HEK293 (cell line): ENCODE data around the gene KCNJ2.

Source experiments
- CTCF ChIA-PET: fragments of 350-600 bp; formaldehyde crosslinking; extraction: SDS; loops from one replicate; lab custom pipeline; 2021; ENCODE audit warnings: antibody characterized with exemption; lab: Yijun Ruan, JAX
- POLR2A ChIA-PET: fragments of 300-600 bp; formaldehyde crosslinking; extraction: SDS; loops from one replicate; lab custom pipeline; 2020; ENCODE audit warnings: antibody characterized with exemption, inconsistent platforms; lab: Yijun Ruan, JAX
- H3K27ac ChIP-seq: fragments of 200-500 bp; sonication (Bioruptor generic); 2 replicates; pipeline ENCODE4 v1.5.1; 2014; ENCODE audit warnings: low read depth, low read length, control low read depth, inconsistent platforms; ENCODE audit errors: extremely low read depth
- H3K36me3 ChIP-seq, 2 experiments: fragments of 200-500 bp in 1 of 2; sonication (Bioruptor generic) in 1 of 2; 1 replicate in 1 of 2; 2 replicates in 1 of 2; pipeline ENCODE4 v1.5.1; 2014 to 2017; ENCODE audit warnings: inconsistent platforms in 2 of 2, low read length in 2 of 2; ENCODE audit not compliant: control insufficient read depth in 2 of 2, insufficient read depth in 1 of 2
- H3K4me1 ChIP-seq: fragments of 200-500 bp; sonication (Bioruptor generic); 2 replicates; pipeline ENCODE4 v1.5.1; 2014; ENCODE audit warnings: mild to moderate bottlenecking, low read length, inconsistent platforms; ENCODE audit not compliant: control insufficient read depth, insufficient read depth
- H3K4me3 ChIP-seq: 2 replicates; pipeline ENCODE4 v1.5.1; 2011; ENCODE audit warnings: low read depth, mild to moderate bottlenecking, control low read depth, low read length, moderate library complexity
- H3K9me3 ChIP-seq: fragments of 200-500 bp; sonication (Bioruptor generic); 2 replicates; pipeline ENCODE4 v1.5.1; 2014; ENCODE audit warnings: low read depth, low read length, inconsistent platforms; ENCODE audit not compliant: control insufficient read depth, insufficient read depth
- FEZF1 ChIP-seq: fragments of 450-650 bp; formaldehyde crosslinking; IDR thresholded peaks from 2 replicates; pipeline ENCODE4 v1.5.1; 2016; ENCODE audit warnings: missing biosample characterization, missing genetic modification characterization
- GFI1B ChIP-seq: fragments of 450-650 bp; formaldehyde crosslinking; IDR thresholded peaks from 2 replicates; pipeline ENCODE4 v1.5.1; 2016; ENCODE audit warnings: missing biosample characterization, missing genetic modification characterization
- GLIS2 ChIP-seq: fragments of 450-650 bp; formaldehyde crosslinking; IDR thresholded peaks from 2 replicates; pipeline ENCODE4 v1.5.1; 2016; ENCODE audit warnings: missing biosample characterization, missing genetic modification characterization
- KLF1 ChIP-seq: fragments of 450-650 bp; formaldehyde crosslinking; IDR thresholded peaks from 2 replicates; pipeline ENCODE4 v1.5.1; 2016; ENCODE audit warnings: missing biosample characterization, missing genetic modification characterization
- KLF10 ChIP-seq: fragments of 450-650 bp; IDR thresholded peaks from 2 replicates; pipeline ENCODE4 v1.5.1; 2018; ENCODE audit warnings: missing biosample characterization, mild to moderate bottlenecking, missing genetic modification characterization
- KLF16 ChIP-seq: fragments of 450-650 bp; formaldehyde crosslinking; IDR thresholded peaks from 2 replicates; pipeline ENCODE4 v1.5.1; 2017; ENCODE audit warnings: missing biosample characterization, missing genetic modification characterization
- SCRT1 ChIP-seq: fragments of 450-650 bp; formaldehyde crosslinking; IDR thresholded peaks from 2 replicates; pipeline ENCODE4 v1.5.1; 2016; ENCODE audit warnings: missing biosample characterization, missing genetic modification characterization, borderline replicate concordance
- TCF7L2 ChIP-seq: IDR thresholded peaks from 2 replicates; pipeline ENCODE4 v1.6.1; 2011; ENCODE audit warnings: low read depth, mild to moderate bottlenecking, inconsistent platforms, low read length, moderate library complexity, borderline replicate concordance
- YY2 ChIP-seq: fragments of 450-650 bp; formaldehyde crosslinking; IDR thresholded peaks from 2 replicates; pipeline ENCODE4 v1.5.1; 2016; ENCODE audit warnings: missing biosample characterization, missing genetic modification characterization
- ZBTB7A ChIP-seq: fragments of 450-650 bp; formaldehyde crosslinking; IDR thresholded peaks from 2 replicates; pipeline ENCODE4 v1.5.1; 2016; ENCODE audit warnings: low read depth, missing biosample characterization, missing genetic modification characterization
- ZNF112 ChIP-seq: fragments of 450-650 bp; formaldehyde crosslinking; IDR thresholded peaks from 2 replicates; pipeline ENCODE4 v1.5.0; 2017; ENCODE audit warnings: missing biosample characterization, missing genetic modification characterization
- ZNF114 ChIP-seq: fragments of 450-650 bp; formaldehyde crosslinking; IDR thresholded peaks from 2 replicates; pipeline ENCODE4 v1.5.0; 2017; ENCODE audit warnings: missing biosample characterization, missing genetic modification characterization
- ZNF138 ChIP-seq: fragments of 450-650 bp; formaldehyde crosslinking; IDR thresholded peaks from 2 replicates; pipeline ENCODE4 v1.5.1; 2016; ENCODE audit warnings: missing biosample characterization, missing genetic modification characterization, borderline replicate concordance
- ZNF157 ChIP-seq: fragments of 450-650 bp; formaldehyde crosslinking; IDR thresholded peaks from 2 replicates; pipeline ENCODE4 v1.5.1; 2016; ENCODE audit warnings: missing biosample characterization, missing genetic modification characterization
- ZNF423 ChIP-seq: fragments of 450-650 bp; formaldehyde crosslinking; IDR thresholded peaks from 2 replicates; pipeline ENCODE4 v1.5.1; 2016; ENCODE audit warnings: missing biosample characterization, missing genetic modification characterization
- ZNF510 ChIP-seq: fragments of 450-650 bp; formaldehyde crosslinking; IDR thresholded peaks from 2 replicates; pipeline ENCODE4 v1.5.1; 2018; ENCODE audit warnings: mild to moderate bottlenecking, missing genetic modification characterization, missing biosample characterization; ENCODE audit not compliant: insufficient replicate concordance
- ZNF548 ChIP-seq: fragments of 450-650 bp; formaldehyde crosslinking; IDR thresholded peaks from 2 replicates; pipeline ENCODE4 v1.5.1; 2016; ENCODE audit warnings: missing biosample characterization, missing genetic modification characterization
- ZNF558 ChIP-seq: fragments of 450-650 bp; formaldehyde crosslinking; IDR thresholded peaks from 2 replicates; pipeline ENCODE4 v1.5.1; 2016; ENCODE audit warnings: missing biosample characterization, missing genetic modification characterization
- ZNF626 ChIP-seq: fragments of 450-650 bp; sonication (Bioruptor Pico); formaldehyde crosslinking; IDR thresholded peaks from 2 replicates; pipeline ENCODE4 v1.5.1; 2018; ENCODE audit warnings: missing biosample characterization, missing genetic modification characterization, inconsistent platforms
- ZNF747 ChIP-seq: fragments of 450-650 bp; formaldehyde crosslinking; IDR thresholded peaks from 2 replicates; pipeline ENCODE4 v1.5.1; 2016; ENCODE audit warnings: missing biosample characterization, missing genetic modification characterization
- ZNF830 ChIP-seq: fragments of 450-650 bp; IDR thresholded peaks from 2 replicates; pipeline ENCODE4 v1.5.0; 2018; ENCODE audit warnings: missing biosample characterization, missing genetic modification characterization, low read depth, mild to moderate bottlenecking, moderate library complexity
- TF ChIP-seq, protein P1 (sequence below): fragments of 450-650 bp; formaldehyde crosslinking; IDR thresholded peaks from 2 replicates; pipeline ENCODE4 v1.5.1; 2016; ENCODE audit warnings: missing biosample characterization, missing genetic modification characterization, borderline replicate concordance
- TF ChIP-seq, protein P2 (sequence below): fragments of 450-650 bp; formaldehyde crosslinking; IDR thresholded peaks from 2 replicates; pipeline ENCODE4 v1.5.1; 2017; ENCODE audit warnings: missing biosample characterization, missing genetic modification characterization
- TF ChIP-seq, protein P3 (sequence below): fragments of 450-650 bp; formaldehyde crosslinking; IDR thresholded peaks from 2 replicates; pipeline ENCODE4 v1.5.1; 2017; ENCODE audit warnings: missing biosample characterization, mild to moderate bottlenecking, missing genetic modification characterization, moderate library complexity
- TF ChIP-seq, protein P4 (sequence below): fragments of 450-650 bp; formaldehyde crosslinking; IDR thresholded peaks from 2 replicates; pipeline ENCODE4 v1.5.1; 2016; ENCODE audit warnings: missing biosample characterization, missing genetic modification characterization

The KCNJ2 gene

DNA sequence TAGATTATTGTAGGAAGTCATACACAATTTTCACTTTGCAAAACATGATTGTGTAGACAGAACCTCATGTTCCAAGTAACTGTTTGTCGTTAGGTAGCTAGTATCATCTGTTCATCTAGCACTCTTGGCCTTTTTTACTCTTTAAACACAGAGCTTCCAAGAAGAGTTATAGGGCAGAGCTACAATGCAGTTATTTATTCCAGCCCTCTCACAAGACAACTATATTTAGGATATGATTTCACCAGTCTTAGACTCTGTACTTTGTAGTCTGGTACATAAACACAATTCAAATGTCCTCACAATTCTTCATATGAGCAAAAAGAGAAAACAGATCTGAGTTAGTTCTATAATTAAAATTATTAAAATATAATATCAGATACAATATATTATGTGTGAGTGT, 37.9 kb downstream of the KCNJ2 start:
- no peaks in the 10 kb centered on the region for H3K4me1 ChIP-seq
- CTCF ChIA-PET: no interaction called here
- no peak overlapping the region for H3K4me3 ChIP-seq
- TF ChIP-seq, protein P1, sequence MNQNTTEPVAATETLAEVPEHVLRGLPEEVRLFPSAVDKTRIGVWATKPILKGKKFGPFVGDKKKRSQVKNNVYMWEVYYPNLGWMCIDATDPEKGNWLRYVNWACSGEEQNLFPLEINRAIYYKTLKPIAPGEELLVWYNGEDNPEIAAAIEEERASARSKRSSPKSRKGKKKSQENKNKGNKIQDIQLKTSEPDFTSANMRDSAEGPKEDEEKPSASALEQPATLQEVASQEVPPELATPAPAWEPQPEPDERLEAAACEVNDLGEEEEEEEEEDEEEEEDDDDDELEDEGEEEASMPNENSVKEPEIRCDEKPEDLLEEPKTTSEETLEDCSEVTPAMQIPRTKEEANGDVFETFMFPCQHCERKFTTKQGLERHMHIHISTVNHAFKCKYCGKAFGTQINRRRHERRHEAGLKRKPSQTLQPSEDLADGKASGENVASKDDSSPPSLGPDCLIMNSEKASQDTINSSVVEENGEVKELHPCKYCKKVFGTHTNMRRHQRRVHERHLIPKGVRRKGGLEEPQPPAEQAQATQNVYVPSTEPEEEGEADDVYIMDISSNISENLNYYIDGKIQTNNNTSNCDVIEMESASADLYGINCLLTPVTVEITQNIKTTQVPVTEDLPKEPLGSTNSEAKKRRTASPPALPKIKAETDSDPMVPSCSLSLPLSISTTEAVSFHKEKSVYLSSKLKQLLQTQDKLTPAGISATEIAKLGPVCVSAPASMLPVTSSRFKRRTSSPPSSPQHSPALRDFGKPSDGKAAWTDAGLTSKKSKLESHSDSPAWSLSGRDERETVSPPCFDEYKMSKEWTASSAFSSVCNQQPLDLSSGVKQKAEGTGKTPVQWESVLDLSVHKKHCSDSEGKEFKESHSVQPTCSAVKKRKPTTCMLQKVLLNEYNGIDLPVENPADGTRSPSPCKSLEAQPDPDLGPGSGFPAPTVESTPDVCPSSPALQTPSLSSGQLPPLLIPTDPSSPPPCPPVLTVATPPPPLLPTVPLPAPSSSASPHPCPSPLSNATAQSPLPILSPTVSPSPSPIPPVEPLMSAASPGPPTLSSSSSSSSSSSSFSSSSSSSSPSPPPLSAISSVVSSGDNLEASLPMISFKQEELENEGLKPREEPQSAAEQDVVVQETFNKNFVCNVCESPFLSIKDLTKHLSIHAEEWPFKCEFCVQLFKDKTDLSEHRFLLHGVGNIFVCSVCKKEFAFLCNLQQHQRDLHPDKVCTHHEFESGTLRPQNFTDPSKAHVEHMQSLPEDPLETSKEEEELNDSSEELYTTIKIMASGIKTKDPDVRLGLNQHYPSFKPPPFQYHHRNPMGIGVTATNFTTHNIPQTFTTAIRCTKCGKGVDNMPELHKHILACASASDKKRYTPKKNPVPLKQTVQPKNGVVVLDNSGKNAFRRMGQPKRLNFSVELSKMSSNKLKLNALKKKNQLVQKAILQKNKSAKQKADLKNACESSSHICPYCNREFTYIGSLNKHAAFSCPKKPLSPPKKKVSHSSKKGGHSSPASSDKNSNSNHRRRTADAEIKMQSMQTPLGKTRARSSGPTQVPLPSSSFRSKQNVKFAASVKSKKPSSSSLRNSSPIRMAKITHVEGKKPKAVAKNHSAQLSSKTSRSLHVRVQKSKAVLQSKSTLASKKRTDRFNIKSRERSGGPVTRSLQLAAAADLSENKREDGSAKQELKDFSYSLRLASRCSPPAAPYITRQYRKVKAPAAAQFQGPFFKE (tag by site-specific recombination): no peak
- TF ChIP-seq, protein P2, sequence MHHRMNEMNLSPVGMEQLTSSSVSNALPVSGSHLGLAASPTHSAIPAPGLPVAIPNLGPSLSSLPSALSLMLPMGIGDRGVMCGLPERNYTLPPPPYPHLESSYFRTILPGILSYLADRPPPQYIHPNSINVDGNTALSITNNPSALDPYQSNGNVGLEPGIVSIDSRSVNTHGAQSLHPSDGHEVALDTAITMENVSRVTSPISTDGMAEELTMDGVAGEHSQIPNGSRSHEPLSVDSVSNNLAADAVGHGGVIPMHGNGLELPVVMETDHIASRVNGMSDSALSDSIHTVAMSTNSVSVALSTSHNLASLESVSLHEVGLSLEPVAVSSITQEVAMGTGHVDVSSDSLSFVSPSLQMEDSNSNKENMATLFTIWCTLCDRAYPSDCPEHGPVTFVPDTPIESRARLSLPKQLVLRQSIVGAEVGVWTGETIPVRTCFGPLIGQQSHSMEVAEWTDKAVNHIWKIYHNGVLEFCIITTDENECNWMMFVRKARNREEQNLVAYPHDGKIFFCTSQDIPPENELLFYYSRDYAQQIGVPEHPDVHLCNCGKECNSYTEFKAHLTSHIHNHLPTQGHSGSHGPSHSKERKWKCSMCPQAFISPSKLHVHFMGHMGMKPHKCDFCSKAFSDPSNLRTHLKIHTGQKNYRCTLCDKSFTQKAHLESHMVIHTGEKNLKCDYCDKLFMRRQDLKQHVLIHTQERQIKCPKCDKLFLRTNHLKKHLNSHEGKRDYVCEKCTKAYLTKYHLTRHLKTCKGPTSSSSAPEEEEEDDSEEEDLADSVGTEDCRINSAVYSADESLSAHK (tag by site-specific recombination): no peak
- no peak for TF ChIP-seq GLIS2
- no peak for TF ChIP-seq ZNF548 (tag by site-specific recombination)
- no peak for TF ChIP-seq KLF1 (tag by site-specific recombination)
- no peak for TF ChIP-seq ZNF626 (tag by site-specific recombination)
- no peak for TF ChIP-seq ZNF510 (tag by site-specific recombination)
- TF ChIP-seq YY2: no peak
- no peak for TF ChIP-seq ZNF830
- TF ChIP-seq ZNF138 (tag by site-specific recombination): no peak
- no peak for TF ChIP-seq ZNF423
- TF ChIP-seq KLF16 (tag by site-specific recombination): no peak
- TF ChIP-seq, all 188 proteins: peak for 0
- POLR2A ChIA-PET: interaction anchor here (0.6 kb wide), 1 partner anchor 1890 kb away, joined by 3 read pairs; no protein-coding TSS in a partner anchor
- Histone ChIP-seq H3K36me3 (no peaks in the 10 kb centered on the region), H3K9me3 (no peaks in the 10 kb centered on the region), H3K27ac (no peak overlapping the region)

DNA sequence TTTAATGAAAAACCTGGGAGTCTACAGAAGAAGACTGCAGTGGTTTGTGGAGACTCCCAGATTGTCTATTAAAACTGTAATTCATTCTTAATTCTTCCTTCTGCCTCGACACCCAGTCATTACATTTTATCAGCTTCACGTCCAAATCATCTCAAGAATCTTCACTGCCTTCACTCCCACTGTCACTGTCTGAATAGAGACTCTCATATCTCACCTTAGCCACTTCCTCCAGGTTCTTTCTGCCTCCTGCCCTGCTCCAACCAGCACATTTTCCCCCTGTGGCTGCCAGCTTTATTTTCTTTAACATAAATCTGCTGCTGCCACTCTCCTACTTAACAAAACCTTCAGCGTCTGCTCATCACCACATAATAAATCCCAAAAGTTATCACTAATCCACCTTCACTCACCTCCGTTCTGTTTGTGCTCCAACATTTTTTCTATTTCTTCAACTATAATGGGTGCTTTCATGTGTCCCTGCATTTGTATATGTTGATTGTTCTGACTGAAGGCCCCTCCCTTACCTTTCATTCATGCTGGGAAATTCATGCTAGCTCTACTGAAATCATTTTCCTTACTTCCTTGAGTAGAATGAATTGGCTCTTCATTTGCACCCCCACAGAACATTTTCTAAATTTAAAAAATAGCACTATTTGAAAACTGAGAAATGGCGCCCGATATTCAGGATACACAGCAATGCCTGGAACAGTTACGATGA, 38.9 kb downstream of the KCNJ2 start:
- POLR2A ChIA-PET: no interaction called here
- TF ChIP-seq ZNF747 (tag by site-specific recombination): no peak
- TF ChIP-seq ZNF112 (tag by site-specific recombination): no peak
- TF ChIP-seq, protein P3, sequence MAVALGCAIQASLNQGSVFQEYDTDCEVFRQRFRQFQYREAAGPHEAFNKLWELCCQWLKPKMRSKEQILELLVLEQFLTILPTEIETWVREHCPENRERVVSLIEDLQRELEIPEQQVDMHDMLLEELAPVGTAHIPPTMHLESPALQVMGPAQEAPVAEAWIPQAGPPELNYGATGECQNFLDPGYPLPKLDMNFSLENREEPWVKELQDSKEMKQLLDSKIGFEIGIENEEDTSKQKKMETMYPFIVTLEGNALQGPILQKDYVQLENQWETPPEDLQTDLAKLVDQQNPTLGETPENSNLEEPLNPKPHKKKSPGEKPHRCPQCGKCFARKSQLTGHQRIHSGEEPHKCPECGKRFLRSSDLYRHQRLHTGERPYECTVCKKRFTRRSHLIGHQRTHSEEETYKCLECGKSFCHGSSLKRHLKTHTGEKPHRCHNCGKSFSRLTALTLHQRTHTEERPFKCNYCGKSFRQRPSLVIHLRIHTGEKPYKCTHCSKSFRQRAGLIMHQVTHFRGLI (tag by site-specific recombination): no peak
- TF ChIP-seq, protein P4, sequence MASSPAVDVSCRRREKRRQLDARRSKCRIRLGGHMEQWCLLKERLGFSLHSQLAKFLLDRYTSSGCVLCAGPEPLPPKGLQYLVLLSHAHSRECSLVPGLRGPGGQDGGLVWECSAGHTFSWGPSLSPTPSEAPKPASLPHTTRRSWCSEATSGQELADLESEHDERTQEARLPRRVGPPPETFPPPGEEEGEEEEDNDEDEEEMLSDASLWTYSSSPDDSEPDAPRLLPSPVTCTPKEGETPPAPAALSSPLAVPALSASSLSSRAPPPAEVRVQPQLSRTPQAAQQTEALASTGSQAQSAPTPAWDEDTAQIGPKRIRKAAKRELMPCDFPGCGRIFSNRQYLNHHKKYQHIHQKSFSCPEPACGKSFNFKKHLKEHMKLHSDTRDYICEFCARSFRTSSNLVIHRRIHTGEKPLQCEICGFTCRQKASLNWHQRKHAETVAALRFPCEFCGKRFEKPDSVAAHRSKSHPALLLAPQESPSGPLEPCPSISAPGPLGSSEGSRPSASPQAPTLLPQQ (tag by site-specific recombination): no peak
- no peak for TF ChIP-seq KLF10
- TF ChIP-seq ZNF157 (tag by site-specific recombination): no peak
- TF ChIP-seq ZBTB7A (tag by site-specific recombination): no peak
- TF ChIP-seq TCF7L2: no peak
- no peak for TF ChIP-seq ZNF558
- no peak for TF ChIP-seq FEZF1 (tag by site-specific recombination)
- TF ChIP-seq GFI1B (tag by site-specific recombination): no peak
- no peak for TF ChIP-seq SCRT1 (tag by site-specific recombination)
- TF ChIP-seq ZNF114 (tag by site-specific recombination): no peak
- TF ChIP-seq, all 188 proteins: peak for 0
- no peaks in the 10 kb centered on the region for H3K4me1 ChIP-seq
- H3K36me3 ChIP-seq: no peaks in the 10 kb centered on the region
- H3K4me3 ChIP-seq: no peak overlapping the region
- CTCF ChIA-PET: no interaction called here
- H3K27ac ChIP-seq: no peak overlapping the region
- no peaks in the 10 kb centered on the region for H3K9me3 ChIP-seq
